NCI-H1694 treated with DMSO at 0.1 percent for 48 hours (cell line): ENCODE measurements around the gene PHF21A.
A peak's percentile ranks its signal among the peaks of the same experiment; 100 is the strongest.
"Not testable (repeated sequence)": the region's sequence is repeated elsewhere in the genome, so short reads cannot be mapped to it uniquely, and the experiment has no call there.

Source experiments
- DNase-seq: peaks from one replicate; lab custom pipeline; 2025; lab: John Stamatoyannopoulos, UW

PHF21A gene

GRCh38 chr11:45982656-45983470, 138.4 kb downstream of the PHF21A start:
- peak; percentile 65 for DNase-seq

GRCh38 chr11:45981826-45982225, 139.4 kb downstream of the PHF21A start:
- DNase-seq = not testable (repeated sequence)

GRCh38 chr11:45974806-45975205, 146.4 kb downstream of the PHF21A start:
- DNase-seq = no peak

- DNase-seq = no peak
Measured at GRCh38 chr11:45973601-45974000, 147.7 kb downstream of the PHF21A start.

GRCh38 chr11:45968901-45969300, 152.4 kb downstream of the PHF21A start:
- no peak for DNase-seq

GRCh38 chr11:45967506-45967905, 153.7 kb downstream of the PHF21A start:
- no peak for DNase-seq

GRCh38 chr11:45964911-45965389, 156.3 kb downstream of the PHF21A start:
- peak; percentile 47 for DNase-seq

GRCh38 chr11:45961751-45962240, 159.5 kb downstream of the PHF21A start:
- no peak for DNase-seq

- DNase-seq = no peak
Measured at GRCh38 chr11:45960387-45961095, 160.7 kb downstream of the PHF21A start.

GRCh38 chr11:45959851-45960250, 161.4 kb downstream of the PHF21A start:
- no peak for DNase-seq

GRCh38 chr11:45949992-45950407, 171.3 kb downstream of the PHF21A start:
- no peak for DNase-seq

GRCh38 chr11:45948356-45948755, 172.9 kb downstream of the PHF21A start:
- DNase-seq = no peak

- DNase-seq = no peak
Measured at GRCh38 chr11:45947885-45948284, 173.4 kb downstream of the PHF21A start.

- DNase-seq = no peak
Measured at GRCh38 chr11:45945397-45945999, 175.8 kb downstream of the PHF21A start.

- no peak for DNase-seq
Measured at GRCh38 chr11:45942381-45942780, 178.9 kb downstream of the PHF21A start.

GRCh38 chr11:45941285-45941684, 180.0 kb downstream of the PHF21A start:
- DNase-seq = no peak

- DNase-seq = no peak
Measured at GRCh38 chr11:45939836-45940235, 181.4 kb downstream of the PHF21A start.

- DNase-seq = no peak
Measured at GRCh38 chr11:45937916-45938315, 183.3 kb downstream of the PHF21A start.

- no peak for DNase-seq
Measured at GRCh38 chr11:45936511-45937054, 184.7 kb downstream of the PHF21A start.

- no peak for DNase-seq
Measured at GRCh38 chr11:45935349-45936064, 185.7 kb downstream of the PHF21A start.

- no peak for DNase-seq
Measured at GRCh38 chr11:45934580-45935318, 186.5 kb downstream of the PHF21A start.
